Activated CD4-positive, alpha-beta T cell treated with anti-CD3 and anti-CD28 coated beads, Interleukin-2, amount 50 U/mL, for 48 hours (primary cell): ENCODE results near the gene YLPM1.

Experiments
- DNase-seq, 2 experiments: peaks; one replicate each; pipeline ENCODE4 v3.0.0-alpha.2; 2020

YLPM1 gene

GRCh38 chr14:74875204-74875603 is 112.1 kb downstream of the YLPM1 start:
- no peak for DNase-seq

- DNase-seq, result peak; percentile 11 to 25
These were observed 113.1 kb downstream of the YLPM1 start, which contains the start of gene PROX2 for GRCh38 chr14:74875941-74876913. PROX2 (minus strand) TSS chr14:74876145; CDS start chr14:74863834, 12,311 bp downstream.

- DNase-seq, result no peak
These were observed 116.5 kb downstream of the YLPM1 start for GRCh38 chr14:74879427-74880182.

- DNase-seq, result peak; percentile 88 to 90
These were observed 118.5 kb downstream of the YLPM1 start, which contains the start of gene DLST for GRCh38 chr14:74881431-74882102. DLST (plus strand) TSS chr14:74881916; CDS start chr14:74881954, 38 bp downstream.

- peak; percentile 55 to 59 for DNase-seq
These were observed 119.2 kb downstream of the YLPM1 start for GRCh38 chr14:74882103-74882920.
